GM12878 (cell line): Measurements from ENCODE around the gene OSBPL10.

Experiments
- BRCA1 ChIP-seq: IDR thresholded peaks from 2 replicates; pipeline ENCODE4 v1.6.1; 2011; ENCODE audit warnings: low read depth, low read length, improper control_type of control experiment
- EZH2 ChIP-seq: IDR thresholded peaks from 2 replicates; pipeline ENCODE4 v1.6.1; 2012; ENCODE audit warnings: low read depth, mild to moderate bottlenecking, control low read depth, inconsistent platforms, low read length, borderline replicate concordance; ENCODE audit not compliant: control insufficient read depth
- IRF3 ChIP-seq: fragments of 450-650 bp; IDR thresholded peaks from 2 replicates; pipeline ENCODE4 v1.6.1; 2014; ENCODE audit warnings: mild to moderate bottlenecking
- MYB ChIP-seq: fragments of 150-350 bp; IDR thresholded peaks from 2 replicates; pipeline ENCODE4 v1.6.1; 2014; ENCODE audit warnings: mild to moderate bottlenecking, low read depth, low read length, borderline replicate concordance
- NRF1 ChIP-seq: conservative IDR thresholded peaks from 2 replicates; pipeline ENCODE4 v1.6.1; 2011; ENCODE audit warnings: mild to moderate bottlenecking, low read depth, low read length, improper control_type of control experiment
- TARDBP ChIP-seq: IDR thresholded peaks from 2 replicates; pipeline ENCODE4 v1.6.1; 2016; ENCODE audit warnings: borderline replicate concordance
- ZNF24 ChIP-seq: fragments of 450-650 bp; IDR thresholded peaks from 2 replicates; pipeline ENCODE4 v1.6.1; 2017; ENCODE audit warnings: antibody characterized with exemption, mild to moderate bottlenecking
- TF ChIP-seq, protein P1 (sequence below), 3 experiments: IDR thresholded peaks in 2 of 3; conservative IDR thresholded peaks in 1 of 3; 2 replicates each; pipeline ENCODE4 v1.5.1; 2011; ENCODE audit warnings: low read depth in 3 of 3, low read length in 3 of 3, mild to moderate bottlenecking in 3 of 3, control low read depth in 2 of 3, moderate library complexity in 2 of 3, inconsistent platforms in 1 of 3, mixed read lengths in 1 of 3; ENCODE audit not compliant: control insufficient read depth in 2 of 3, insufficient read depth in 1 of 3; ENCODE audit errors: extremely low read depth in 1 of 3
- TF ChIP-seq, protein P2 (sequence below): fragments of 450-650 bp; IDR thresholded peaks from 2 replicates; pipeline ENCODE4 v1.6.1; 2017; ENCODE audit warnings: mild to moderate bottlenecking, moderate library complexity

DNA sequence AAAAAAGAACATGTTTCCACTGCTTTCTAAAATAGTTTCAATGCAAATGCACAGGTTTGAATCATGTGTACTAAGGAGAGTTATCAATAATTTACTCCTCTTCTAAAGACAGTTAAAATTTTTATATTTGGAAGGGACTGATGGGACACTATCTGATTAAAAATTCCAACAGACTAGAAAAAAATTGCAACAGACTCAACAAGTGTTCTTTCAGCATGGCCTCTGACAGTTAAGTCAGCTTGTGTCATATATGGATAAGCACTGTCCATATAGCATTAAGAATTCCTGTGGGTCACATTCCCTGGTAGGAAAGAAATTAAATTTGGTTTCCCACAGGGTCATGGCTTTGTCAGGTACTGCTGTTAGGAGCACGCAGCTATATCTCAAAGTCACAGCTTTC lies 96.8 kb downstream of the OSBPL10 start:
- no peak for TF ChIP-seq BRCA1
- TF ChIP-seq, protein P1, sequence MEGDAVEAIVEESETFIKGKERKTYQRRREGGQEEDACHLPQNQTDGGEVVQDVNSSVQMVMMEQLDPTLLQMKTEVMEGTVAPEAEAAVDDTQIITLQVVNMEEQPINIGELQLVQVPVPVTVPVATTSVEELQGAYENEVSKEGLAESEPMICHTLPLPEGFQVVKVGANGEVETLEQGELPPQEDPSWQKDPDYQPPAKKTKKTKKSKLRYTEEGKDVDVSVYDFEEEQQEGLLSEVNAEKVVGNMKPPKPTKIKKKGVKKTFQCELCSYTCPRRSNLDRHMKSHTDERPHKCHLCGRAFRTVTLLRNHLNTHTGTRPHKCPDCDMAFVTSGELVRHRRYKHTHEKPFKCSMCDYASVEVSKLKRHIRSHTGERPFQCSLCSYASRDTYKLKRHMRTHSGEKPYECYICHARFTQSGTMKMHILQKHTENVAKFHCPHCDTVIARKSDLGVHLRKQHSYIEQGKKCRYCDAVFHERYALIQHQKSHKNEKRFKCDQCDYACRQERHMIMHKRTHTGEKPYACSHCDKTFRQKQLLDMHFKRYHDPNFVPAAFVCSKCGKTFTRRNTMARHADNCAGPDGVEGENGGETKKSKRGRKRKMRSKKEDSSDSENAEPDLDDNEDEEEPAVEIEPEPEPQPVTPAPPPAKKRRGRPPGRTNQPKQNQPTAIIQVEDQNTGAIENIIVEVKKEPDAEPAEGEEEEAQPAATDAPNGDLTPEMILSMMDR (IDR thresholded peaks at IDR 0.05 in 2 of 3, conservative IDR thresholded peaks at IDR 0.05 in 1 of 3; ENCODE audit: control insufficient read depth in 2 of 3, extremely low read depth in 1 of 3, insufficient read depth in 1 of 3, low read depth in 3 of 3, low read length in 3 of 3), result no peak
- TF ChIP-seq, protein P2, sequence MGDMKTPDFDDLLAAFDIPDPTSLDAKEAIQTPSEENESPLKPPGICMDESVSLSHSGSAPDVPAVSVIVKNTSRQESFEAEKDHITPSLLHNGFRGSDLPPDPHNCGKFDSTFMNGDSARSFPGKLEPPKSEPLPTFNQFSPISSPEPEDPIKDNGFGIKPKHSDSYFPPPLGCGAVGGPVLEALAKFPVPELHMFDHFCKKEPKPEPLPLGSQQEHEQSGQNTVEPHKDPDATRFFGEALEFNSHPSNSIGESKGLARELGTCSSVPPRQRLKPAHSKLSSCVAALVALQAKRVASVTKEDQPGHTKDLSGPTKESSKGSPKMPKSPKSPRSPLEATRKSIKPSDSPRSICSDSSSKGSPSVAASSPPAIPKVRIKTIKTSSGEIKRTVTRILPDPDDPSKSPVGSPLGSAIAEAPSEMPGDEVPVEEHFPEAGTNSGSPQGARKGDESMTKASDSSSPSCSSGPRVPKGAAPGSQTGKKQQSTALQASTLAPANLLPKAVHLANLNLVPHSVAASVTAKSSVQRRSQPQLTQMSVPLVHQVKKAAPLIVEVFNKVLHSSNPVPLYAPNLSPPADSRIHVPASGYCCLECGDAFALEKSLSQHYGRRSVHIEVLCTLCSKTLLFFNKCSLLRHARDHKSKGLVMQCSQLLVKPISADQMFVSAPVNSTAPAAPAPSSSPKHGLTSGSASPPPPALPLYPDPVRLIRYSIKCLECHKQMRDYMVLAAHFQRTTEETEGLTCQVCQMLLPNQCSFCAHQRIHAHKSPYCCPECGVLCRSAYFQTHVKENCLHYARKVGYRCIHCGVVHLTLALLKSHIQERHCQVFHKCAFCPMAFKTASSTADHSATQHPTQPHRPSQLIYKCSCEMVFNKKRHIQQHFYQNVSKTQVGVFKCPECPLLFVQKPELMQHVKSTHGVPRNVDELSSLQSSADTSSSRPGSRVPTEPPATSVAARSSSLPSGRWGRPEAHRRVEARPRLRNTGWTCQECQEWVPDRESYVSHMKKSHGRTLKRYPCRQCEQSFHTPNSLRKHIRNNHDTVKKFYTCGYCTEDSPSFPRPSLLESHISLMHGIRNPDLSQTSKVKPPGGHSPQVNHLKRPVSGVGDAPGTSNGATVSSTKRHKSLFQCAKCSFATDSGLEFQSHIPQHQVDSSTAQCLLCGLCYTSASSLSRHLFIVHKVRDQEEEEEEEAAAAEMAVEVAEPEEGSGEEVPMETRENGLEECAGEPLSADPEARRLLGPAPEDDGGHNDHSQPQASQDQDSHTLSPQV, result no peak
- no peak for TF ChIP-seq MYB
- TF ChIP-seq ZNF24, result no peak
- TF ChIP-seq IRF3, result no peak
- TF ChIP-seq TARDBP, result no peak
- no peak for TF ChIP-seq NRF1
- no peak for TF ChIP-seq EZH2
